HepG2 (cell line): ENCODE measurements around the gene RB1. TPM values are rescaled to one million over a fixed set of nuclear protein-coding genes. Genes with fewer than 3 reads are reported as not detected.

Source experiments
- BRD4 ChIP-seq: sonication (generic); formaldehyde crosslinking; IDR thresholded peaks from 2 replicates; pipeline ENCODE4 v1.4.0; 2020; ENCODE audit warnings: missing genetic modification reagents
- EZH2 ChIP-seq: conservative IDR thresholded peaks from 2 replicates; pipeline ENCODE4 v1.6.1; 2012; ENCODE audit warnings: mild to moderate bottlenecking, low read depth, low read length, moderate library complexity
- NFIB ChIP-seq: sonication (generic); formaldehyde crosslinking; IDR thresholded peaks from 2 replicates; pipeline ENCODE4 v1.9.0; 2021; ENCODE audit warnings: missing genetic modification reagents, mild to moderate bottlenecking, borderline replicate concordance
- NONO ChIP-seq, 2 experiments: fragments of 450-650 bp in 1 of 2; sonication (generic) in 1 of 2; formaldehyde crosslinking in 1 of 2; IDR thresholded peaks in 1 of 2; conservative IDR thresholded peaks in 1 of 2; 2 replicates each; pipeline versions ENCODE4 v1.6.1 to v1.8.0; 2017 to 2022; ENCODE audit warnings: mild to moderate bottlenecking in 1 of 2, missing genetic modification reagents in 1 of 2, moderate library complexity in 1 of 2
- RFX3 ChIP-seq: IDR thresholded peaks from 2 replicates; pipeline ENCODE4 v1.6.1; 2016; ENCODE audit warnings: missing biosample characterization, missing genetic modification reagents
- SRF ChIP-seq: IDR thresholded peaks from 2 replicates; pipeline ENCODE4 v1.6.1; 2011; ENCODE audit warnings: mild to moderate bottlenecking, low read depth, low read length, moderate library complexity
- TARDBP ChIP-seq: sonication (generic); formaldehyde crosslinking; IDR thresholded peaks from 2 replicates; pipeline ENCODE4 v1.8.0; 2022; ENCODE audit warnings: mild to moderate bottlenecking, missing genetic modification reagents
- THRA ChIP-seq: sonication (generic); formaldehyde crosslinking; IDR thresholded peaks from 2 replicates; pipeline ENCODE4 v1.4.0; 2020; ENCODE audit warnings: missing genetic modification reagents, borderline replicate concordance
- ZBTB33 ChIP-seq: sonication (generic); formaldehyde crosslinking; IDR thresholded peaks from 2 replicates; pipeline ENCODE4 v1.4.0; 2020; ENCODE audit warnings: missing genetic modification reagents
- ZBTB38 ChIP-seq: sonication (generic); formaldehyde crosslinking; IDR thresholded peaks from 2 replicates; pipeline ENCODE4 v1.5.1; 2020; ENCODE audit warnings: mild to moderate bottlenecking, missing genetic modification reagents
- ZFY ChIP-seq: sonication (generic); formaldehyde crosslinking; IDR thresholded peaks from 2 replicates; pipeline ENCODE4 v1.4.0; 2020; ENCODE audit warnings: missing genetic modification reagents
- ZNF260 ChIP-seq: sonication (generic); formaldehyde crosslinking; IDR thresholded peaks from 2 replicates; pipeline ENCODE4 v1.4.0; 2020; ENCODE audit warnings: missing genetic modification reagents, low read depth, mild to moderate bottlenecking, borderline replicate concordance
- ZNF263 ChIP-seq: sonication (generic); formaldehyde crosslinking; IDR thresholded peaks from 2 replicates; pipeline ENCODE4 v1.4.0; 2020; ENCODE audit warnings: missing genetic modification reagents
- ZNF282 ChIP-seq: fragments of 450-650 bp; IDR thresholded peaks from 2 replicates; pipeline ENCODE4 v1.6.1; 2018; ENCODE audit not compliant: partially characterized antibody
- ZNF383 ChIP-seq: sonication (generic); formaldehyde crosslinking; IDR thresholded peaks from 2 replicates; pipeline ENCODE4 v1.4.0; 2020; ENCODE audit warnings: missing genetic modification reagents, mild to moderate bottlenecking, borderline replicate concordance
- ZNF510 ChIP-seq: sonication (generic); formaldehyde crosslinking; IDR thresholded peaks from 2 replicates; pipeline ENCODE4 v1.4.0; 2020; ENCODE audit warnings: low read depth, mild to moderate bottlenecking, missing genetic modification reagents
- ZNF724P ChIP-seq: sonication (generic); formaldehyde crosslinking; IDR thresholded peaks from 2 replicates; pipeline ENCODE4 v1.8.0; 2022; ENCODE audit warnings: missing genetic modification reagents, borderline replicate concordance
- ZNF777 ChIP-seq: sonication (generic); formaldehyde crosslinking; IDR thresholded peaks from 2 replicates; pipeline ENCODE4 v1.4.0; 2020; ENCODE audit warnings: missing genetic modification reagents
- polyA plus RNA-seq, 8 experiments: library from polyadenylated mRNA; depleted of rRNA in 3 of 8; stranded (reverse) in 7 of 8; unstranded in 1 of 8; fragments of >200 nt; fragmentation: Illumina TruSeq in 4 of 8; extraction: Trizol in 4 of 8; gene quantifications; 2 replicates each; pipeline versions ENCODE4 v1.2.1 to v1.2.3, GENCODE V29; 2011 to 2016; ENCODE audit warnings: low read depth in 4 of 8, missing spikeins in 1 of 8, mixed read lengths in 1 of 8; ENCODE audit not compliant: insufficient read depth in 1 of 8
- total RNA-seq, 5 experiments: library from RNA; depleted of rRNA; stranded (reverse); fragments of >200 nt; fragmentation: Illumina TruSeq; extraction: Trizol; gene quantifications; 2 replicates each; pipeline ENCODE4 v1.2.3, GENCODE V29; 2016; ENCODE audit warnings: low read depth in 1 of 5
- TF ChIP-seq, protein P1 (sequence below): sonication (generic); formaldehyde crosslinking; IDR thresholded peaks from 2 replicates; pipeline ENCODE4 v1.5.0; 2020; ENCODE audit warnings: mild to moderate bottlenecking, missing genetic modification reagents
- TF ChIP-seq, protein P2 (sequence below): sonication (generic); formaldehyde crosslinking; IDR thresholded peaks from 2 replicates; pipeline ENCODE4 v1.4.0; 2020; ENCODE audit warnings: mild to moderate bottlenecking, low read depth, missing genetic modification reagents

The RB1 gene
- total and polyA plus RNA-seq, 2 of the 13 experiments (the other 11 are each of a cell fraction or from before 2014, with no cell fraction given): 15.6 to 23.7 TPM

GRCh38 chr13:48303359-48304142 lies at the start of gene RB1 (continued):
- no peak for TF ChIP-seq RFX3
- no peak; the same call in 1 of the 2 replicates for TF ChIP-seq ZBTB38 (CRISPR knock-in tag)
- no peak for TF ChIP-seq ZNF510
- no peak for TF ChIP-seq NONO (IDR thresholded peaks at IDR 0.05)
- TF ChIP-seq NONO (CRISPR knock-in tag; conservative IDR thresholded peaks at IDR 0.05): peak; percentile 78
- TF ChIP-seq NFIB (CRISPR knock-in tag): no peak
- TF ChIP-seq EZH2: no peak
- TF ChIP-seq ZNF724P (CRISPR knock-in tag): no peak; the same call in 1 of the 2 replicates
- TF ChIP-seq ZBTB33: no peak
- 0 out of 2 replicates have a peak, but pooled peaks have one; percentile 8 for TF ChIP-seq THRA (CRISPR knock-in tag)
- TF ChIP-seq ZFY (CRISPR knock-in tag): peak; percentile 90
- peak; percentile 33; the same call in 1 of the 2 replicates for TF ChIP-seq TARDBP (CRISPR knock-in tag)
- TF ChIP-seq ZNF383 (CRISPR knock-in tag): no peak
- peak; percentile 100 for TF ChIP-seq ZNF777 (CRISPR knock-in tag)
- TF ChIP-seq, protein P1, sequence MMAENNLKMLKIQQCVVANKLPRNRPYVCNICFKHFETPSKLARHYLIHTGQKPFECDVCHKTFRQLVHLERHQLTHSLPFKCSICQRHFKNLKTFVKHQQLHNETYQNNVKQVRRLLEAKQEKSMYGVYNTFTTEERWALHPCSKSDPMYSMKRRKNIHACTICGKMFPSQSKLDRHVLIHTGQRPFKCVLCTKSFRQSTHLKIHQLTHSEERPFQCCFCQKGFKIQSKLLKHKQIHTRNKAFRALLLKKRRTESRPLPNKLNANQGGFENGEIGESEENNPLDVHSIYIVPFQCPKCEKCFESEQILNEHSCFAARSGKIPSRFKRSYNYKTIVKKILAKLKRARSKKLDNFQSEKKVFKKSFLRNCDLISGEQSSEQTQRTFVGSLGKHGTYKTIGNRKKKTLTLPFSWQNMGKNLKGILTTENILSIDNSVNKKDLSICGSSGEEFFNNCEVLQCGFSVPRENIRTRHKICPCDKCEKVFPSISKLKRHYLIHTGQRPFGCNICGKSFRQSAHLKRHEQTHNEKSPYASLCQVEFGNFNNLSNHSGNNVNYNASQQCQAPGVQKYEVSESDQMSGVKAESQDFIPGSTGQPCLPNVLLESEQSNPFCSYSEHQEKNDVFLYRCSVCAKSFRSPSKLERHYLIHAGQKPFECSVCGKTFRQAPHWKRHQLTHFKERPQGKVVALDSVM (CRISPR knock-in tag): no peak
- TF ChIP-seq ZNF260 (CRISPR knock-in tag): no peak
- no peak; the same call in 1 of the 2 replicates for TF ChIP-seq BRD4
- peak; percentile 99 for TF ChIP-seq ZNF263 (CRISPR knock-in tag)
- TF ChIP-seq, protein P2, sequence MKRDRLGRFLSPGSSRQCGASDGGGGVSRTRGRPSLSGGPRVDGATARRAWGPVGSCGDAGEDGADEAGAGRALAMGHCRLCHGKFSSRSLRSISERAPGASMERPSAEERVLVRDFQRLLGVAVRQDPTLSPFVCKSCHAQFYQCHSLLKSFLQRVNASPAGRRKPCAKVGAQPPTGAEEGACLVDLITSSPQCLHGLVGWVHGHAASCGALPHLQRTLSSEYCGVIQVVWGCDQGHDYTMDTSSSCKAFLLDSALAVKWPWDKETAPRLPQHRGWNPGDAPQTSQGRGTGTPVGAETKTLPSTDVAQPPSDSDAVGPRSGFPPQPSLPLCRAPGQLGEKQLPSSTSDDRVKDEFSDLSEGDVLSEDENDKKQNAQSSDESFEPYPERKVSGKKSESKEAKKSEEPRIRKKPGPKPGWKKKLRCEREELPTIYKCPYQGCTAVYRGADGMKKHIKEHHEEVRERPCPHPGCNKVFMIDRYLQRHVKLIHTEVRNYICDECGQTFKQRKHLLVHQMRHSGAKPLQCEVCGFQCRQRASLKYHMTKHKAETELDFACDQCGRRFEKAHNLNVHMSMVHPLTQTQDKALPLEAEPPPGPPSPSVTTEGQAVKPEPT (CRISPR knock-in tag): no peak
- TF ChIP-seq ZNF282: no peak
- TF ChIP-seq SRF: no peak
